Aorta (tissue), 5 donors: ENCODE results near the gene BAIAP2L2. TPM values are rescaled to one million over a fixed set of nuclear protein-coding genes. Genes with fewer than 3 reads are reported as not detected.
"Not testable (repeated sequence)": the region's sequence is repeated elsewhere in the genome, so short reads cannot be mapped to it uniquely, and the experiment has no call there.

Experiments
- ATAC-seq: fragments of 200-7000 bp; cut with Tn5 transposase; one replicate; pipeline ENCODE4 v1.9.1; 2022; ENCODE audit warnings: moderate library complexity; ENCODE audit not compliant: low FRiP score
- DNase-seq, 2 donors: peaks; one replicate each; pipeline ENCODE4 v3.0.0-alpha.2; 2020
- H3K27ac ChIP-seq, 2 donors: one replicate each; pipeline ENCODE4 v1.5.1; 2013; ENCODE audit warnings: low read length in 2 of 2, mild to moderate bottlenecking in 2 of 2, moderate library complexity in 2 of 2, control low read depth in 1 of 2, inconsistent platforms in 1 of 2, low read depth in 1 of 2
- H3K27me3 ChIP-seq, 2 donors: one replicate each; pipeline ENCODE4 v1.6.1; 2013; ENCODE audit warnings: control low read depth in 1 of 2, low read length in 1 of 2, mild to moderate bottlenecking in 1 of 2, moderate library complexity in 1 of 2; ENCODE audit not compliant: insufficient read depth in 2 of 2, control insufficient read depth in 1 of 2
- H3K36me3 ChIP-seq, 2 donors: one replicate each; pipeline ENCODE4 v1.6.1; 2013; ENCODE audit warnings: control low read depth in 1 of 2, low read length in 1 of 2, mild to moderate bottlenecking in 1 of 2; ENCODE audit not compliant: insufficient read depth in 2 of 2, control insufficient read depth in 1 of 2
- H3K4me1 ChIP-seq, 2 donors: one replicate each; pipeline ENCODE4 v1.6.1; 2013; ENCODE audit warnings: low read length in 2 of 2, control low read depth in 1 of 2, mild to moderate bottlenecking in 1 of 2, moderate library complexity in 1 of 2; ENCODE audit not compliant: insufficient read depth in 2 of 2, control insufficient read depth in 1 of 2
- H3K4me3 ChIP-seq, 2 donors: one replicate each; pipeline ENCODE4 v1.5.1; 2013; ENCODE audit warnings: low read length in 2 of 2, control low read depth in 1 of 2, mild to moderate bottlenecking in 1 of 2
- H3K9me3 ChIP-seq: one replicate; pipeline ENCODE4 v1.6.1; 2013; ENCODE audit warnings: mild to moderate bottlenecking, low read length; ENCODE audit not compliant: control insufficient read depth
- WGBS, 2 donors: extraction: QIAGEN DNeasy Blood & Tissue Kit; methylation state at CpG; one replicate each; pipeline ENCODE4 v1.1.7; 2013; 5-methylcytosine and 5-hydroxymethylcytosine counted together
- intact Hi-C, 2 donors: fragments of 100-400 bp; cut with DNase I; formaldehyde crosslinking; loops; one replicate each; pipeline versions ENCODE4 v1.14.2 to v1.15.0; 2022
- polyA plus RNA-seq, 2 donors: library from polyadenylated mRNA; stranded (reverse); fragments of 200-250 nt; gene quantifications; one replicate each; pipeline ENCODE4 v1.2.3, GENCODE V29; 2013
- total RNA-seq, 2 donors: library from RNA; stranded (reverse); fragmentation: NEBNext Ultra II Directional; extraction: Animal tissue kit (Norgen Biotek cat#: 25700); gene quantifications; one replicate each; pipeline ENCODE4 v1.2.1, GENCODE V29; 2021
- donor health status: healthy with polysubstance abuse.
- donor health status: Bipolar disorder and iron deficiency.
- donor health status: DM: no; HTN: no; CAD: no.
- donor health status: DM: no; HTN: no; CAD: no.
- donor health status: DM: yes; HTN: yes; CAD: no.

Gene BAIAP2L2
- total and polyA plus RNA-seq, 4 donors = 0.26 to 11.9 (median 1.4) TPM

GRCh38 chr22:38124236-38124974, 13.9 kb upstream of the BAIAP2L2 start:
- intact Hi-C loops = no loop called here
- Histone ChIP-seq H3K9me3 (no peaks in the 10 kb centered on the region), H3K27me3 (no peaks in the 10 kb centered on the region), H3K4me3 (no peak overlapping the region), H3K27ac (no peak overlapping the region), H3K36me3 (no peaks in the 10 kb centered on the region), H3K4me1 (no peaks in the 10 kb centered on the region)
- 94 to 95% methylated on average over 21 of the region's 21 CpGs for WGBS, 2 donors
- DNase-seq (no peak), ATAC-seq (no peak)

- H3K27me3 ChIP-seq = no peaks in the 10 kb centered on the region
- H3K9me3 ChIP-seq = no peaks in the 10 kb centered on the region
- no peaks in the 10 kb centered on the region for H3K4me1 ChIP-seq
- no peaks in the 10 kb centered on the region for H3K36me3 ChIP-seq
- no peak overlapping the region for H3K4me3 ChIP-seq
- 78 to 85% methylated on average over 6 of the region's 6 CpGs for WGBS, 2 donors
- no peak for ATAC-seq
- DNase-seq = no peak
- no peak overlapping the region for H3K27ac ChIP-seq
- intact Hi-C loops = no loop called here
Measured at GRCh38 chr22:38122616-38123015, 12.1 kb upstream of the BAIAP2L2 start.

DNA sequence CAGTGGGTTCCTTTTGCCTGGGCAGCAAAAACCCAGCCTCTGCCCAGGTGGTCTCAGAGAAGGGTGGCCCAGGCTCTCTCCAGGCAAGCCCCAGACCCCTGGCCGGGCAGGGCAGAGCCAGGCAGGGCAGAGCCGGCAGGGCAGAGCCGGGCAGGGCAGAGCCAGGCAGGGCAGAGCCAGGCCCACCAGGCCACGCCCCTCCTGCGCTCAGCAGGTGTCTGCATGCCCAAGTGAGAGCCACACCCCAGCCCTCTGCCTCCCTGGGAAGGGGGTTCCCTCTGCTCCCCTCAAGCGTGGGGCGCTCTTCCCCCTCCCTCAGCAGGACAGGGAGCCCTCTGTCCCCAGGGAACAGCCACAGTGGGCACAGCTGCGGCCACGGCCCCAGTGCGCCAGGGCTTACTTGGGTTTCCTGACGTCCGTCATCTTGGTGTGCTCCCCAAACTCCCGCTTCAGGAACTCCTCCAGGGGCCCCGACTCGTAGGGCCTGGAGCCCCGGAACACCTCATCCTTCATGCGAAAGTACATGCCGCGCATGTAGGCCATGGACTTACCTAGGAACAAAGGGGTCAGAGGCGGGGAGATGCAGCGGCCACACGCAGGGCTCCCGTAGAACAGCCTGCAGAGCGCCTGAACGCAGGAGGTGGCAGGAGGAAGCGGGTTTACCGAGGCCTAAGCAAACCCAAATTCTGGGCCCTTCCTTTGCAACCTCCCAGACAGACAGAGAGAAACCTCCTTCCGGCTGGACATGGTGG, 10.1 kb upstream of the BAIAP2L2 start:
- DNase-seq (peak in 1 of 2 donors; percentile 40), ATAC-seq (no peak)
- 91 to 94% methylated on average over 28 of the region's 28 CpGs for WGBS, 2 donors

GRCh38 chr22:38118747-38119146, 8.3 kb upstream of the BAIAP2L2 start:
- WGBS, 2 donors = 93 to 96% methylated on average over 2 of the region's 2 CpGs
- intact Hi-C loops = loop anchor here in 1 of 2 donors (5.0 kb wide), 1 partner anchor 234 kb away; no protein-coding TSS in a partner anchor
- H3K4me1 ChIP-seq, H3K36me3 ChIP-seq, H3K9me3 ChIP-seq, ATAC-seq, H3K27me3 ChIP-seq, DNase-seq, H3K4me3 ChIP-seq, H3K27ac ChIP-seq: not testable (repeated sequence)

More for the DNA sequence above, 10.1 kb upstream of the BAIAP2L2 start:
- Histone ChIP-seq H3K4me1 (no peaks in the 10 kb centered on the region), H3K27ac (no peak overlapping the region), H3K27me3 (no peaks in the 10 kb centered on the region), H3K36me3 (no peaks in the 10 kb centered on the region), H3K9me3 (no peaks in the 10 kb centered on the region), H3K4me3 (no peak overlapping the region)
- intact Hi-C loops = no loop called here

- WGBS, 2 donors = 94 to 95% methylated on average over 3 of the region's 3 CpGs
- H3K9me3 ChIP-seq = no peaks in the 10 kb centered on the region
- DNase-seq (no peak), ATAC-seq (no peak)
- no peaks in the 10 kb centered on the region for H3K36me3 ChIP-seq
- no peaks in the 10 kb centered on the region for H3K4me1 ChIP-seq
- H3K27me3 ChIP-seq = no peaks in the 10 kb centered on the region
- intact Hi-C loops = loop anchor here in 1 of 2 donors (5.0 kb wide), 1 partner anchor 234 kb away; no protein-coding TSS in a partner anchor
- H3K27ac ChIP-seq = no peak overlapping the region
- H3K4me3 ChIP-seq = no peak overlapping the region
Measured at GRCh38 chr22:38118182-38118581, 7.7 kb upstream of the BAIAP2L2 start.

DNA sequence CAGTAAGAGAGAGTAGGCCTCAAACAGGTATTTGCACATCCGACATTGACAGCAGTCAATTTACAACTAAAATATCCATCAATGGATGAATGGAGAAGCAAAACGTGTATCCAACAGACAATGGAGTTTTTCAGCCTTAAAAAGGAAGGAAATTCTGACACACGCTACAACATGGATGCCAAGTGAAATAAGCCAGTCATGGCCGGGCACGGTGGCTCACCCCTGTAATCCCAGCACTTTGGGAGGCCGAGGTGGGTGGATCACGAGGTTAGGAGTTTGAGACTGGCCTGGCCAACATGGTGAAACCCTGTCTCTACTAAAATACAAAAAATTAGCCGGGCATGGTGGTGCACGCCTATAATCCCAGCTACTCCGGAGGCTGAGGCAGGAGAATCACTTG, 7.1 kb upstream of the BAIAP2L2 start:
- peak; percentile 15 to 33 for DNase-seq
- H3K9me3 ChIP-seq, H3K27ac ChIP-seq, H3K4me3 ChIP-seq, ATAC-seq, H3K27me3 ChIP-seq, H3K4me1 ChIP-seq, H3K36me3 ChIP-seq: not testable (repeated sequence)
- WGBS, 2 donors = 89 to 91% methylated on average over 10 of the region's 10 CpGs
- intact Hi-C loops = loop anchor here in 1 of 2 donors (5.0 kb wide), 1 partner anchor 235 kb away; no protein-coding TSS in a partner anchor

- WGBS, 2 donors = 96 to 97% methylated on average over 31 of the region's 31 CpGs
- ATAC-seq (no peak), DNase-seq (peak; percentile 35 to 77)
- no peak overlapping the region for H3K27ac ChIP-seq
- no peaks in the 10 kb centered on the region for H3K36me3 ChIP-seq
- H3K4me1 ChIP-seq = no peaks in the 10 kb centered on the region
- H3K27me3 ChIP-seq = no peaks in the 10 kb centered on the region
- no peaks in the 10 kb centered on the region for H3K9me3 ChIP-seq
- intact Hi-C loops = loop anchor here (1.0 to 5.0 kb wide), 2 partner anchors 237 to 238 kb away; no protein-coding TSS in a partner anchor
- H3K4me3 ChIP-seq = no peak overlapping the region
Measured at GRCh38 chr22:38115423-38116205, 5.1 kb upstream of the BAIAP2L2 start.
